ENCODE results near the gene SULT4A1.

The SULT4A1 gene

DNA sequence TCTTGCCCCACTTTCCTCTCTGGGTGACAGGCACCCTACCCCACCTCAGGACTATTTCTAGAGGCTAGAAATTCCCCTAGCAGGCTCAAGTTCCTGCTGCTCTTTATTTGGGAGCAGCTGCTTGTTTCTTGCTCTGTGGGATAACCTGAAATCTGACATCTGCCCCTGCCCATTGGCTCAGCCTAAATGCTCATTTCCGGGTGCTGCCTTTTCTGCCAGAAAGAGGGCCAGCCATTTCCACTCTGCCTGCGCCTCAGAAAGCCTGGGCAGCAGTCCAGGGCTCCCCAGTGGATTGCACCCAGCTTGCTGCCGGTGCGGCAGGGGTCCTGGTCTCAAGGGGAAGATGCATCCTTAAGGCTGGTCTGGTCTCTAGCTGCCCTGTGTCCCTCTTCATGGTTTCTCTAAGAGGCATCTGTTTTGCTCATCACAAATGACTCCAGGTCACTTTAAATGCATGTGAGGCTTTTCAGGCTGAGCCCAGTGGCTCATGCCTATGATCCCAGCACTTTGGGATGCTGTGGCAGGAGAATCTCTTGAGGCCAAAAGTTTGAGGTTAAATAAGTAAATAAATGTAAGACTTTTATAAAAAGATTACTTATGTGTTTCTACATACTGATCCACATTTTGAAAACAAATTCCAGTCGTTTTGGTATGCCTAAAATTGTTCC lies 39.8 kb upstream of the SULT4A1 start:
- no peak for DNase-seq (ENCODE audit: low read depth)
- H3K4me3 ChIP-seq (ENCODE audit: low read length): no peak overlapping the region
- TF ChIP-seq, protein P1, sequence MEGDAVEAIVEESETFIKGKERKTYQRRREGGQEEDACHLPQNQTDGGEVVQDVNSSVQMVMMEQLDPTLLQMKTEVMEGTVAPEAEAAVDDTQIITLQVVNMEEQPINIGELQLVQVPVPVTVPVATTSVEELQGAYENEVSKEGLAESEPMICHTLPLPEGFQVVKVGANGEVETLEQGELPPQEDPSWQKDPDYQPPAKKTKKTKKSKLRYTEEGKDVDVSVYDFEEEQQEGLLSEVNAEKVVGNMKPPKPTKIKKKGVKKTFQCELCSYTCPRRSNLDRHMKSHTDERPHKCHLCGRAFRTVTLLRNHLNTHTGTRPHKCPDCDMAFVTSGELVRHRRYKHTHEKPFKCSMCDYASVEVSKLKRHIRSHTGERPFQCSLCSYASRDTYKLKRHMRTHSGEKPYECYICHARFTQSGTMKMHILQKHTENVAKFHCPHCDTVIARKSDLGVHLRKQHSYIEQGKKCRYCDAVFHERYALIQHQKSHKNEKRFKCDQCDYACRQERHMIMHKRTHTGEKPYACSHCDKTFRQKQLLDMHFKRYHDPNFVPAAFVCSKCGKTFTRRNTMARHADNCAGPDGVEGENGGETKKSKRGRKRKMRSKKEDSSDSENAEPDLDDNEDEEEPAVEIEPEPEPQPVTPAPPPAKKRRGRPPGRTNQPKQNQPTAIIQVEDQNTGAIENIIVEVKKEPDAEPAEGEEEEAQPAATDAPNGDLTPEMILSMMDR (conservative IDR thresholded peaks at IDR 0.05; ENCODE audit: low read depth, low read length): no peak

DNA sequence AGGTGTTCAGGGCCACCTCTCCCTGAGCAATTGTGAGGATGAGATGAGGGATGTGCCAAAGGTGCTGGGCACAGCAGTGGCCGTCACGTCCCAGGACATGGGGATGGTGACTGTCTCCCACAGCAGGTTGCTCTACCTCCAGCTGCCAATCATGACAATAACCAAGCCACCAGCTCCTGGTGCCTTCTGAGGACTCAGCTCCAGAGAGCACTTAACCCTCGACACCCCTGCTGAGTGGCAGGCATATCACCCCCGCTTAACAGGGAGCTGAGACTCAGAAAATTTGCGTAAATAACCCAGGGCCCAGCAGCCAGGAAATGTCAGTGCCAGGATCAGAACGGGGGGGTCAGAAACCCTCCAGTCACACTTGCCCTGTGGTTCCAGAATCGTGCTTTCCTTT lies 37.9 kb upstream of the SULT4A1 start:
- TF ChIP-seq, protein P1 (conservative IDR thresholded peaks at IDR 0.05; ENCODE audit: low read depth, low read length): no peak
- no peak for DNase-seq (ENCODE audit: low read depth)
- no peak overlapping the region for H3K4me3 ChIP-seq (ENCODE audit: low read length)

DNA sequence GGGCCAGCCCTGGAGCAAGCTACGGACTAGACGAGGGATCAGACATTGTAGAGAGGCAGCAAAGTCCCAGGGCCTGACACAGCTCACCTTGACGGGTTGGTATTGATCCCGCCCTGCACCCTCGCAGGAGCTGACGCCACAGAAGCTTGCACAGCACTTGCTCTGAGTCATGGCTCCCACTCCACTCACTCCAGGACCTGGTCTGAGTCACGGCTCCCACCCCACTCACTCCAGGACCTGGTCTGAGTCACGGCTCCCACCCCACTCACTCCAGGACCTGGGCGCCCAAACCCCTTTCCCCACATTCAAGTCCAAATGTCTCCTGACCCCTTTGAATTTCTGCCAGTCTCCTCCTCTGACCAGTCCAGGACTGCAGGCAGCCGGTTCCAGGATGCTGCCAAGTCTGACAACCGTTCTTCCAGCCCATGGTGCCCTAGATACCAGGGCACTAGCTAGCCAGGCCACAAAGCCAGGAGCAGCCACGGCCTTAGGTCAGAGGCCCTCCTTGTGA lies 35.5 kb upstream of the SULT4A1 start:
- TF ChIP-seq, protein P1 (conservative IDR thresholded peaks at IDR 0.05; ENCODE audit: low read depth, low read length): no peak
- no peak overlapping the region for H3K4me3 ChIP-seq (ENCODE audit: low read length)
- no peak for DNase-seq (ENCODE audit: low read depth)

DNA sequence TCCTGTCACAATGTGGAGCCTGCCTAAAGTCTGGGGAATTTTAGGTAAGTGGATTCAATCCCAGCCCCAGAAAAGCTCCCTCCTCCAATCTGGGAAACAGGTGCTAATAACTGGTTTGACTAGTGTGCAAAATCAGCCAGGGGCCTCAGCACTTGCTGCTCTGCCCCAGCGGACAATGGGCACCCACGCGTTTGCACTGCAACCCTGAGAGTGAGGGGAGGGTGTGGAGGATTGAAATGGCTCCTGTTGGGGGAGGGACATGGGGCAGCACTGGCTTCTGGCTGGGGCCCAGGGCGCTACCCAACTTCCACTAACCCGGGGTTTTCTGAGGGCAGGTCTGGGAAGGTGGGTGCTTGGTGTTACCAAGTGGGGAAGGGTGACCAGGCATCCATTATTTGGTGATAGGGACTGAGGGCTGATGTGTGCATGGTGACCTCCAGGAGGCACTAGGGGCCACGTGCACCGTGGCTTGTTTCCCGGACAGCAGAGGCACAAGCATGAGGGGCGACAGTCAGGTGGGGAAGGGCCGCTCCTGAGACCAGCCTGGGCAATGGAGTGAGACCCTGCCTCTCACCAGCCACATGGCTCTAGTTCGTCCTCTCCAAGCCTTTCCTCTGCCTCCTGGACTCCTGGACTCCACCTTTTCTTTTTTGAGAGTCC lies 33.8 kb upstream of the SULT4A1 start:
- TF ChIP-seq, protein P1 (conservative IDR thresholded peaks at IDR 0.05; ENCODE audit: low read depth, low read length): peak; percentile 17
- no peak overlapping the region for H3K4me3 ChIP-seq (ENCODE audit: low read length)
- DNase-seq (ENCODE audit: low read depth): no peak

DNA sequence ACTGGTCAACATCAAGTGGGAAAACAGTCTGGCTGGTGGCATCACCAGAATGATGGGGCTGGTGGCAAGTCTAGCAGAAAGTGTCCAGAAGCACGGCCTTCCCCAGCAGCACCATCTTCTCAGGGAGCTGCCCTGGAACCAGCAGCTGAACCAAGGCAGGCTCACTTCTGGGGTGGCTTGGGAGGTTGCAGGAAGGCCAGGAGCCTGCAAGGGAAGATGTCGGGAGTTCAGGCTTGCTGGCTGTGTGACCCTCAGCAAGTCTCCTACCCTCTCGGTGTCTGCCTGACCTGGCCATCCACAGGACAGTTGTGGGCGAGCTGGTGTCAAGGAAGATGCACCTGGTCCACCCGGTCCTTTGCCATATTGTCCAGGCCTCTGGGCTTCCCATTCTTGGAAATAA lies 31.8 kb upstream of the SULT4A1 start:
- H3K4me3 ChIP-seq (ENCODE audit: low read length): no peak overlapping the region
- TF ChIP-seq, protein P1 (conservative IDR thresholded peaks at IDR 0.05; ENCODE audit: low read depth, low read length): no peak
- no peak for DNase-seq (ENCODE audit: low read depth)

DNA sequence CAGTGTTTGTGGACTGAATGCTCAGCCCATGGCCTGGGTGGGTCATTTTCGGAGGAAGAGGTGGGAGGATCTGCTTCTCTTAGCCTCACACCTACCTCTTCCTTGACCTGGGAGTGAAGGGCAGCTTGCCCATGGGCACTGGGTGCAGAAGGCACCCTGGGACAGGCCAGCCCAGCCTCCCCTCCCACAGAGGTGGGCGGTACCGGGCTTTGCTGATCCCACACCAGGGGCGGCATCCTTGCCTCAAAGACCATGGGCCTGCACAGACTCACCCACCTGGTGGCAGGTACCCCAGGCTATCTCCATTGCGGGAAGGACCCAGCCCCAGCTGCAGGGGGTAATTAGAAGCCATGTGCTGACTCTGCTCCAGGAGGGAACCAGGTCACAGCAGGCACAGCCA lies 31.0 kb upstream of the SULT4A1 start:
- TF ChIP-seq, protein P1 (conservative IDR thresholded peaks at IDR 0.05; ENCODE audit: low read depth, low read length): no peak
- DNase-seq (ENCODE audit: low read depth): no peak
- H3K4me3 ChIP-seq (ENCODE audit: low read length): no peak overlapping the region
